ENCODE measurements around the gene SLBP.

SLBP gene

GRCh38 chr4:1725521-1725920 lies 13.4 kb upstream of the SLBP start:
- DNase-seq = no peak

GRCh38 chr4:1723131-1723801 lies 11.1 kb upstream of the SLBP start:
- peak; percentile 64 for DNase-seq

- no peak for DNase-seq
Observed at GRCh38 chr4:1722551-1723118, 10.5 kb upstream of the SLBP start.

GRCh38 chr4:1721666-1722550 lies 9.8 kb upstream of the SLBP start:
- DNase-seq = no peak

- DNase-seq = peak; percentile 86
Observed at GRCh38 chr4:1721003-1721665, 9.0 kb upstream of the SLBP start, which contains the start of the genes TACC3 and TMEM129. Gene TACC3 (plus strand): TSS chr4:1721521. CDS start chr4:1723422, 1,901 bp downstream. Gene TMEM129 (minus strand): TSS chr4:1721323. CDS start chr4:1720837, 486 bp downstream.

- peak; percentile 22 for DNase-seq
Observed at GRCh38 chr4:1720163-1720983, 8.3 kb upstream of the SLBP start.

GRCh38 chr4:1718095-1718850 lies 6.2 kb upstream of the SLBP start:
- DNase-seq = no peak

- no peak for DNase-seq
Observed at GRCh38 chr4:1717129-1718094, 5.3 kb upstream of the SLBP start.

- no peak for DNase-seq
Observed at GRCh38 chr4:1716065-1716945, 4.2 kb upstream of the SLBP start.

GRCh38 chr4:1715002-1715758 lies 3.1 kb upstream of the SLBP start:
- DNase-seq = peak; percentile 56

- no peak for DNase-seq
Observed at GRCh38 chr4:1714303-1715001, 2.3 kb upstream of the SLBP start.

GRCh38 chr4:1713003-1713851 lies 1.1 kb upstream of the SLBP start:
- no peak for DNase-seq

GRCh38 chr4:1711571-1712215 lies 426 bp downstream of the SLBP start:
- no peak for DNase-seq

GRCh38 chr4:1711055-1711570 lies 1.0 kb downstream of the SLBP start:
- no peak for DNase-seq

GRCh38 chr4:1708581-1708980 lies 3.5 kb downstream of the SLBP start:
- DNase-seq = no peak

- DNase-seq = no peak
Observed at GRCh38 chr4:1706358-1706757, 5.8 kb downstream of the SLBP start.
